Testis (tissue), 3 donors: ENCODE measurements around the gene DDX24. TPM values are rescaled to one million over a fixed set of nuclear protein-coding genes. Genes with fewer than 3 reads are reported as not detected.

ENCODE experiments used
- DNase-seq: peaks from one replicate; pipeline ENCODE4 v3.0.0-alpha.2; 2019
- H3K27ac ChIP-seq, 2 donors: fragments of 200-600 bp; sonication (generic); one replicate each; pipeline ENCODE4 v1.5.1; 2019
- H3K27me3 ChIP-seq: fragments of 200-600 bp; sonication (generic); one replicate; pipeline ENCODE4 v1.5.1; 2019
- H3K36me3 ChIP-seq: fragments of 200-600 bp; sonication (generic); one replicate; pipeline ENCODE4 v1.5.1; 2017; ENCODE audit warnings: low read depth; ENCODE audit errors: missing control alignments
- H3K4me1 ChIP-seq: fragments of 200-600 bp; sonication (generic); one replicate; pipeline ENCODE4 v1.5.1; 2019
- H3K4me3 ChIP-seq, 2 donors: fragments of 200-600 bp; sonication (generic); one replicate each; pipeline ENCODE4 v1.5.1; 2017 to 2019
- H3K9me3 ChIP-seq: fragments of 200-600 bp; sonication (generic); one replicate; pipeline ENCODE4 v1.5.1; 2017
- CTCF ChIP-seq, 3 experiments: fragments of 450-650 bp in 2 of 3; fragments of 200-600 bp in 1 of 3; sonication (generic) in 1 of 3; IDR thresholded peaks; one replicate each; pipeline ENCODE4 v1.5.1; 2016 to 2019; ENCODE audit warnings: antibody characterized with exemption in 3 of 3, mild to moderate bottlenecking in 2 of 3, moderate library complexity in 1 of 3
- POLR2A ChIP-seq: fragments of 450-650 bp; IDR thresholded peaks from one replicate; pipeline ENCODE4 v1.6.1; 2017; ENCODE audit warnings: antibody characterized with exemption, mild to moderate bottlenecking, moderate library complexity
- WGBS, 2 donors: methylation state at CpG; one replicate each; pipeline ENCODE4 v1.1.5; 2018; 5-methylcytosine and 5-hydroxymethylcytosine counted together
- intact Hi-C: fragments of 100-400 bp; cut with DNase I; formaldehyde crosslinking; loops from one replicate; pipeline ENCODE4 v1.15.1; 2023; ENCODE audit warnings: low total_unique reads
- polyA plus RNA-seq: library from polyadenylated mRNA; stranded (reverse); fragments of 350-450 nt; fragmentation: Illumina TruSeq; extraction: RNeasy Lipid Tissue Mini Kit (QIAGEN cat#74804); gene quantifications from one replicate; pipeline ENCODE4 v1.2.3, GENCODE V29; 2014; ENCODE audit warnings: low read depth, low replicate concordance; ENCODE audit not compliant: insufficient read depth
- total RNA-seq, 2 donors: library from RNA; depleted of rRNA; stranded (reverse); fragments of >200 nt; gene quantifications; one replicate each; pipeline ENCODE4 v1.2.3, GENCODE V29; 2016

The DDX24 gene
- total and polyA plus RNA-seq, 3 donors from 2014 or later, result 378 to 485 (median 431) TPM

- no peaks in the 10 kb centered on the region for H3K36me3 ChIP-seq
- H3K4me3 ChIP-seq, result no peak overlapping the region
- intact Hi-C loops, result no loop called here
- peak; percentile 13 for DNase-seq
- H3K27me3 ChIP-seq, result no peaks in the 10 kb centered on the region
- 75 to 82% methylated on average over 10 of the region's 10 CpGs for whole genome bisulfite sequencing, 2 donors
- H3K27ac ChIP-seq, result peak overlapping the region in 1 of 2 donors; percentile 24
- H3K9me3 ChIP-seq, result no peaks in the 10 kb centered on the region
- TF ChIP-seq POLR2A (no peak), CTCF (IDR thresholded peaks at IDR 0.05) (no peak)
- peaks cover 12% of the 10 kb centered on the region for H3K4me1 ChIP-seq
Measured at GRCh38 chr14:94048691-94049624, 32.0 kb downstream of the DDX24 start.

DNA sequence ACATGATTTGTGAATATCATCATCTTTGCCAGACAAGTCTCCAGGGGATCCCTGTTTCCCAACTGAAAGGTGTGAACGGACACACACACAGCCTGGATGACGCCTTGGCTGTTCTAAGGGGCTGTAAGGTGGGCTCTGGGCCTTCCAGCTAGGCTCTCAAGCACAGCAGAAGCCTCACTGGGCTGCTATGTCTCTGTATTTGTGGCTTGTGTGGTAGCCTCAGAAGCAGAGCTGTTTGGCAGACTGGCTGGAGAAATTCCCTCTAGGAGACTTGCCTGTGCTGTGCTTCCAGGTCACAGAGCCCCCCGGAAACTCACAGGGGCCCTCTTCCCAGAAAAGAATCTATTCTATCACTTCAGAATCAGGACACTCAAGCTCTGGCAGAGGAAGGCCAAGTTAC lies 33.4 kb downstream of the DDX24 start:
- Histone ChIP-seq H3K4me1 (peaks cover 13% of the 10 kb centered on the region), H3K4me3 (no peak overlapping the region), H3K36me3 (no peaks in the 10 kb centered on the region), H3K27ac (peak overlapping the region in 1 of 2 donors; percentile 30), H3K27me3 (no peaks in the 10 kb centered on the region), H3K9me3 (no peaks in the 10 kb centered on the region)
- TF ChIP-seq POLR2A (no peak), CTCF (IDR thresholded peaks at IDR 0.05) (no peak)
- 91 to 92% methylated on average over 3 of the region's 3 CpGs for WGBS, 2 donors
- intact Hi-C loops, result no loop called here
- DNase-seq, result peak; percentile 9

- no peaks in the 10 kb centered on the region for H3K36me3 ChIP-seq
- DNase-seq, result peak; percentile 13
- 78 to 84% methylated on average over 4 to 7 of the region's 7 CpGs for WGBS, 2 donors
- intact Hi-C loops, result no loop called here
- no peak for TF ChIP-seq POLR2A
- TF ChIP-seq CTCF (IDR thresholded peaks at IDR 0.05), result no peak
- H3K9me3 ChIP-seq, result no peaks in the 10 kb centered on the region
- H3K27me3 ChIP-seq, result no peaks in the 10 kb centered on the region
- peak overlapping the region in 1 of 2 donors; percentile 31 for H3K27ac ChIP-seq
- no peak overlapping the region for H3K4me3 ChIP-seq
- H3K4me1 ChIP-seq, result peaks cover 19% of the 10 kb centered on the region
Measured at GRCh38 chr14:94046696-94047250, 34.2 kb downstream of the DDX24 start.

- H3K9me3 ChIP-seq, result no peaks in the 10 kb centered on the region
- peak; percentile 15 for DNase-seq
- 81 to 84% methylated on average over 18 to 19 of the region's 19 CpGs for WGBS, 2 donors
- H3K4me3 ChIP-seq, result no peak overlapping the region
- peaks cover 17% of the 10 kb centered on the region for H3K4me1 ChIP-seq
- TF ChIP-seq CTCF (IDR thresholded peaks at IDR 0.05) (no peak), POLR2A (no peak)
- H3K27ac ChIP-seq, result no peak overlapping the region
- H3K36me3 ChIP-seq, result no peaks in the 10 kb centered on the region
- intact Hi-C loops, result no loop called here
- no peaks in the 10 kb centered on the region for H3K27me3 ChIP-seq
Measured at GRCh38 chr14:94045563-94046345, 35.2 kb downstream of the DDX24 start.
